GM23338 (cell line): Measurements from ENCODE around the gene CRYM. TPM values are rescaled to one million over a fixed set of nuclear protein-coding genes. Genes with fewer than 3 reads are reported as not detected.

ENCODE experiments used
- ATAC-seq: fragments of 200-7000 bp; cut with Tn5 transposase; 3 replicates; pipeline ENCODE4 v1.9.1; 2020
- DNase-seq: peaks from one replicate; pipeline ENCODE4 v3.0.0-alpha.2; 2015; ENCODE audit warnings: low spot score
- H2AFZ ChIP-seq: fragments of 200-600 bp; sonication (generic); 2 replicates; pipeline ENCODE4 v1.8.0; 2016; ENCODE audit warnings: antibody characterized with exemption, mild to moderate bottlenecking, moderate library complexity
- H3F3A ChIP-seq: fragments of 200-600 bp; sonication (generic); replicated peaks from 2 replicates; pipeline ENCODE4 v1.8.0; 2017; ENCODE audit warnings: antibody characterized with exemption, mixed run types, low read depth
- H3K27ac ChIP-seq: fragments of 200-600 bp; sonication (generic); 2 replicates; pipeline ENCODE4 v1.6.1; 2016; ENCODE audit warnings: low read depth
- H3K27me3 ChIP-seq: fragments of 200-600 bp; sonication (generic); 2 replicates; pipeline ENCODE4 v1.8.0; 2016; ENCODE audit warnings: mild to moderate bottlenecking, mixed run types, moderate library complexity; ENCODE audit not compliant: insufficient read depth
- H3K36me3 ChIP-seq: fragments of 200-600 bp; sonication (generic); 2 replicates; pipeline ENCODE4 v1.8.0; 2016; ENCODE audit warnings: mild to moderate bottlenecking; ENCODE audit not compliant: insufficient read depth
- H3K4me1 ChIP-seq: fragments of 200-600 bp; sonication (generic); 2 replicates; pipeline ENCODE4 v1.8.0; 2016; ENCODE audit warnings: mild to moderate bottlenecking, moderate library complexity; ENCODE audit not compliant: insufficient read depth
- H3K4me2 ChIP-seq: fragments of 200-600 bp; sonication (generic); 2 replicates; pipeline ENCODE4 v1.7.1; 2017; ENCODE audit warnings: mixed run types
- H3K4me3 ChIP-seq: fragments of 200-600 bp; sonication (generic); 2 replicates; pipeline ENCODE4 v1.6.1; 2016; ENCODE audit warnings: mixed run types
- H3K79me2 ChIP-seq: fragments of 200-600 bp; sonication (generic); replicated peaks from 2 replicates; pipeline ENCODE4 v1.8.0; 2017; ENCODE audit warnings: mild to moderate bottlenecking; ENCODE audit not compliant: insufficient read depth
- H3K9me2 ChIP-seq: fragments of 200-600 bp; sonication (generic); 2 replicates; pipeline ENCODE4 v1.8.0; 2017; ENCODE audit not compliant: insufficient read depth
- H4K20me1 ChIP-seq: fragments of 200-600 bp; sonication (generic); replicated peaks from 2 replicates; pipeline ENCODE4 v1.8.0; 2017; ENCODE audit warnings: mild to moderate bottlenecking; ENCODE audit not compliant: insufficient read depth
- H3K27ac Mint-ChIP-seq: 2 replicates; pipeline ENCODE4 v1.8.0; 2020; ENCODE audit warnings: inconsistent platforms, mild to moderate bottlenecking, moderate library complexity, mixed read lengths
- H3K27me3 Mint-ChIP-seq: 3 replicates; pipeline ENCODE4 v1.8.0; 2022; ENCODE audit warnings: low read depth, mild to moderate bottlenecking, moderate library complexity, mixed read lengths, inconsistent platforms; ENCODE audit not compliant: insufficient read depth, poor library complexity
- H3K36me3 Mint-ChIP-seq: 3 replicates; pipeline ENCODE4 v1.8.0; 2021; ENCODE audit warnings: low read depth, mild to moderate bottlenecking, inconsistent platforms, moderate library complexity, mixed read lengths
- H3K4me1 Mint-ChIP-seq: 3 replicates; pipeline ENCODE4 v1.8.0; 2020; ENCODE audit warnings: mild to moderate bottlenecking, inconsistent platforms, mixed read lengths
- H3K4me3 Mint-ChIP-seq: 3 replicates; pipeline ENCODE4 v1.8.0; 2021; ENCODE audit warnings: moderate library complexity, mild to moderate bottlenecking, inconsistent platforms, mixed read lengths
- H3K9me3 Mint-ChIP-seq: 3 replicates; pipeline ENCODE4 v1.8.0; 2020; ENCODE audit warnings: moderate library complexity, mild to moderate bottlenecking, inconsistent platforms, mixed read lengths
- CREB1 ChIP-seq: fragments of 250-450 bp; sonication (Bioruptor Pico); IDR thresholded peaks from 2 replicates; pipeline ENCODE4 v1.5.0; 2020; ENCODE audit warnings: low read depth, mild to moderate bottlenecking, moderate library complexity
- EZH2 ChIP-seq: fragments of 200-600 bp; sonication (generic); IDR thresholded peaks from one replicate; pipeline ENCODE4 v1.8.0; 2017; ENCODE audit warnings: antibody characterized with exemption, mild to moderate bottlenecking, low read depth; ENCODE audit not compliant: unreplicated experiment
- EZH2phosphoT487 ChIP-seq: fragments of 200-600 bp; sonication (generic); IDR thresholded peaks from one replicate; pipeline ENCODE4 v1.8.1; 2018; ENCODE audit warnings: antibody characterized with exemption; ENCODE audit not compliant: unreplicated experiment
- JUNB ChIP-seq: IDR thresholded peaks from one replicate; pipeline ENCODE4 v1.6.1; 2016; ENCODE audit warnings: antibody characterized with exemption; ENCODE audit not compliant: unreplicated experiment
- NANOG ChIP-seq: IDR thresholded peaks from 2 replicates; pipeline ENCODE4 v1.6.1; 2016; ENCODE audit warnings: antibody characterized with exemption, borderline replicate concordance
- POLR2AphosphoS5 ChIP-seq: IDR thresholded peaks from 2 replicates; pipeline ENCODE4 v1.6.1; 2016; ENCODE audit warnings: antibody characterized with exemption, low read depth
- STAT1 ChIP-seq: IDR thresholded peaks from one replicate; pipeline ENCODE4 v1.6.1; 2016; ENCODE audit warnings: antibody characterized with exemption; ENCODE audit not compliant: unreplicated experiment
- ZNF114 ChIP-seq: fragments of 250-450 bp; sonication (Bioruptor Pico); IDR thresholded peaks from 2 replicates; pipeline ENCODE4 v1.5.0; 2020; ENCODE audit warnings: mild to moderate bottlenecking, moderate library complexity
- ZNF331 ChIP-seq: fragments of 250-450 bp; sonication (Bioruptor Pico); IDR thresholded peaks from 2 replicates; pipeline ENCODE4 v1.5.0; 2020; ENCODE audit warnings: low read depth, mild to moderate bottlenecking, moderate library complexity
- polyA plus RNA-seq: library from polyadenylated mRNA; unstranded; fragments of >200 nt; fragmentation: Nextera tagmentation; extraction: Ambion mirVana; gene quantifications from 2 replicates; pipeline ENCODE4 v1.2.1, GENCODE V29; 2016
- total RNA-seq: library from RNA; depleted of rRNA; stranded (reverse); fragments of >200 nt; shearing (Covaris generic); gene quantifications from 2 replicates; pipeline ENCODE4 v1.2.3, GENCODE V29; 2014
- TF ChIP-seq, protein P1 (sequence below): fragments of 250-450 bp; sonication (Bioruptor Pico); IDR thresholded peaks from 2 replicates; pipeline ENCODE4 v1.5.0; 2020; ENCODE audit warnings: mild to moderate bottlenecking, moderate library complexity
- TF ChIP-seq, protein P2 (sequence below): IDR thresholded peaks from one replicate; pipeline ENCODE4 v1.6.1; 2018; ENCODE audit warnings: antibody characterized with exemption; ENCODE audit not compliant: unreplicated experiment
- TF ChIP-seq, protein P3 (sequence below): IDR thresholded peaks from 2 replicates; pipeline ENCODE4 v1.6.1; 2016; ENCODE audit warnings: antibody characterized with exemption
- TF ChIP-seq, protein P4 (sequence below), 2 experiments: fragments of 200-600 bp in 1 of 2; sonication (generic) in 1 of 2; conservative IDR thresholded peaks; 2 replicates each; pipeline versions ENCODE4 v1.5.1 to v1.6.1; 2016 to 2017; ENCODE audit warnings: antibody characterized with exemption in 2 of 2, low read depth in 2 of 2, mild to moderate bottlenecking in 2 of 2, moderate library complexity in 1 of 2

The CRYM gene
- total and polyA plus RNA-seq, 2 experiments from 2014 or later, result 15.2 to 18.0 TPM

DNA sequence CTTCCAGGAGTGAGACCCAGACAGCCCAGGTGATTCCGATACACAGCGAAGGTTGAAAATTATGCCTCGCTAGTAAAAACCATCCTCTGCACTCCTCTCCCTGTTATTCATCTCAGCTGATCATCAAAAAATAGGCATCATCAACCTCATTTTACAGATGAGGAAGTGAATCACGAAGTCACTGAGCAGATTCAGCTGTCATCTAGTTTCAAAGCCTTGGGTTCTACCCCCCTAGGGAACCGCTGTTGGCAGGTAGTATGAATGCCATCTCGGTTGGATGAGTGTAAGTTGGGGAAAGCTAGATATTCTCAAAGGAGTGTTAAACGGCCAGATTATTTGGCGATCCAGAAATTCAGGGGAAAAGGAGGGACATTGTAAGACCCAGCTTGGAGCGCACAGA, 2.0 kb downstream of the CRYM start:
- H3K4me1 Mint-ChIP-seq, result peaks cover 19% of the 10 kb centered on the region
- Histone ChIP-seq H3K27me3 (peaks cover 18% of the 10 kb centered on the region; the same call in 1 of the 2 replicates), H3K36me3 (no peaks in the 10 kb centered on the region), H3K4me2 (no peak overlapping the region), H4K20me1 (no peaks in the 10 kb centered on the region; the same call in 1 of the 2 replicates), H2AFZ (no peak overlapping the region), H3K27ac (no peak overlapping the region), H3K4me1 (peaks cover 17% of the 10 kb centered on the region; the same call in 1 of the 2 replicates), H3K79me2 (no peaks in the 10 kb centered on the region), H3K9me2 (no peaks in the 10 kb centered on the region), H3F3A (no peaks in the 10 kb centered on the region), H3K4me3 (no peak overlapping the region)
- H3K36me3 Mint-ChIP-seq, result no peaks in the 10 kb centered on the region
- no peak overlapping the region for H3K4me3 Mint-ChIP-seq
- no peak overlapping the region for H3K27ac Mint-ChIP-seq
- DNase-seq (no peak), ATAC-seq (no peak)
- TF ChIP-seq ZNF114 (CRISPR knock-in tag), result no peak
- TF ChIP-seq, protein P1, sequence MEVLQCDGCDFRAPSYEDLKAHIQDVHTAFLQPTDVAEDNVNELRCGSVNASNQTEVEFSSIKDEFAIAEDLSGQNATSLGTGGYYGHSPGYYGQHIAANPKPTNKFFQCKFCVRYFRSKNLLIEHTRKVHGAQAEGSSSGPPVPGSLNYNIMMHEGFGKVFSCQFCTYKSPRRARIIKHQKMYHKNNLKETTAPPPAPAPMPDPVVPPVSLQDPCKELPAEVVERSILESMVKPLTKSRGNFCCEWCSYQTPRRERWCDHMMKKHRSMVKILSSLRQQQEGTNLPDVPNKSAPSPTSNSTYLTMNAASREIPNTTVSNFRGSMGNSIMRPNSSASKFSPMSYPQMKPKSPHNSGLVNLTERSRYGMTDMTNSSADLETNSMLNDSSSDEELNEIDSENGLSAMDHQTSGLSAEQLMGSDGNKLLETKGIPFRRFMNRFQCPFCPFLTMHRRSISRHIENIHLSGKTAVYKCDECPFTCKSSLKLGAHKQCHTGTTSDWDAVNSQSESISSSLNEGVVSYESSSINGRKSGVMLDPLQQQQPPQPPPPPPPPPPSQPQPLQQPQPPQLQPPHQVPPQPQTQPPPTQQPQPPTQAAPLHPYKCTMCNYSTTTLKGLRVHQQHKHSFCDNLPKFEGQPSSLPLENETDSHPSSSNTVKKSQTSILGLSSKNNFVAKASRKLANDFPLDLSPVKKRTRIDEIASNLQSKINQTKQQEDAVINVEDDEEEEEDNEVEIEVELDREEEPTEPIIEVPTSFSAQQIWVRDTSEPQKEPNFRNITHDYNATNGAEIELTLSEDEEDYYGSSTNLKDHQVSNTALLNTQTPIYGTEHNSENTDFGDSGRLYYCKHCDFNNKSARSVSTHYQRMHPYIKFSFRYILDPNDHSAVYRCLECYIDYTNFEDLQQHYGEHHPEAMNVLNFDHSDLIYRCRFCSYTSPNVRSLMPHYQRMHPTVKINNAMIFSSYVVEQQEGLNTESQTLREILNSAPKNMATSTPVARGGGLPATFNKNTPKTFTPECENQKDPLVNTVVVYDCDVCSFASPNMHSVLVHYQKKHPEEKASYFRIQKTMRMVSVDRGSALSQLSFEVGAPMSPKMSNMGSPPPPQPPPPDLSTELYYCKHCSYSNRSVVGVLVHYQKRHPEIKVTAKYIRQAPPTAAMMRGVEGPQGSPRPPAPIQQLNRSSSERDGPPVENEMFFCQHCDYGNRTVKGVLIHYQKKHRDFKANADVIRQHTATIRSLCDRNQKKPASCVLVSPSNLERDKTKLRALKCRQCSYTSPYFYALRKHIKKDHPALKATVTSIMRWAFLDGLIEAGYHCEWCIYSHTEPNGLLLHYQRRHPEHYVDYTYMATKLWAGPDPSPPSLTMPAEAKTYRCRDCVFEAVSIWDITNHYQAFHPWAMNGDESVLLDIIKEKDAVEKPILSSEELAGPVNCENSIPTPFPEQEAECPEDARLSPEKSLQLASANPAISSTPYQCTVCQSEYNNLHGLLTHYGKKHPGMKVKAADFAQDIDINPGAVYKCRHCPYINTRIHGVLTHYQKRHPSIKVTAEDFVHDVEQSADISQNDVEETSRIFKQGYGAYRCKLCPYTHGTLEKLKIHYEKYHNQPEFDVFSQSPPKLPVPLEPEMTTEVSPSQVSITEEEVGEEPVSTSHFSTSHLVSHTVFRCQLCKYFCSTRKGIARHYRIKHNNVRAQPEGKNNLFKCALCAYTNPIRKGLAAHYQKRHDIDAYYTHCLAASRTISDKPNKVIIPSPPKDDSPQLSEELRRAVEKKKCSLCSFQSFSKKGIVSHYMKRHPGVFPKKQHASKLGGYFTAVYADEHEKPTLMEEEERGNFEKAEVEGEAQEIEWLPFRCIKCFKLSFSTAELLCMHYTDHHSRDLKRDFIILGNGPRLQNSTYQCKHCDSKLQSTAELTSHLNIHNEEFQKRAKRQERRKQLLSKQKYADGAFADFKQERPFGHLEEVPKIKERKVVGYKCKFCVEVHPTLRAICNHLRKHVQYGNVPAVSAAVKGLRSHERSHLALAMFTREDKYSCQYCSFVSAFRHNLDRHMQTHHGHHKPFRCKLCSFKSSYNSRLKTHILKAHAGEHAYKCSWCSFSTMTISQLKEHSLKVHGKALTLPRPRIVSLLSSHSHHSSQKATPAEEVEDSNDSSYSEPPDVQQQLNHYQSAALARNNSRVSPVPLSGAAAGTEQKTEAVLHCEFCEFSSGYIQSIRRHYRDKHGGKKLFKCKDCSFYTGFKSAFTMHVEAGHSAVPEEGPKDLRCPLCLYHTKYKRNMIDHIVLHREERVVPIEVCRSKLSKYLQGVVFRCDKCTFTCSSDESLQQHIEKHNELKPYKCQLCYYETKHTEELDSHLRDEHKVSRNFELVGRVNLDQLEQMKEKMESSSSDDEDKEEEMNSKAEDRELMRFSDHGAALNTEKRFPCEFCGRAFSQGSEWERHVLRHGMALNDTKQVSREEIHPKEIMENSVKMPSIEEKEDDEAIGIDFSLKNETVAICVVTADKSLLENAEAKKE (CRISPR knock-in tag), result no peak
- TF ChIP-seq, protein P2, sequence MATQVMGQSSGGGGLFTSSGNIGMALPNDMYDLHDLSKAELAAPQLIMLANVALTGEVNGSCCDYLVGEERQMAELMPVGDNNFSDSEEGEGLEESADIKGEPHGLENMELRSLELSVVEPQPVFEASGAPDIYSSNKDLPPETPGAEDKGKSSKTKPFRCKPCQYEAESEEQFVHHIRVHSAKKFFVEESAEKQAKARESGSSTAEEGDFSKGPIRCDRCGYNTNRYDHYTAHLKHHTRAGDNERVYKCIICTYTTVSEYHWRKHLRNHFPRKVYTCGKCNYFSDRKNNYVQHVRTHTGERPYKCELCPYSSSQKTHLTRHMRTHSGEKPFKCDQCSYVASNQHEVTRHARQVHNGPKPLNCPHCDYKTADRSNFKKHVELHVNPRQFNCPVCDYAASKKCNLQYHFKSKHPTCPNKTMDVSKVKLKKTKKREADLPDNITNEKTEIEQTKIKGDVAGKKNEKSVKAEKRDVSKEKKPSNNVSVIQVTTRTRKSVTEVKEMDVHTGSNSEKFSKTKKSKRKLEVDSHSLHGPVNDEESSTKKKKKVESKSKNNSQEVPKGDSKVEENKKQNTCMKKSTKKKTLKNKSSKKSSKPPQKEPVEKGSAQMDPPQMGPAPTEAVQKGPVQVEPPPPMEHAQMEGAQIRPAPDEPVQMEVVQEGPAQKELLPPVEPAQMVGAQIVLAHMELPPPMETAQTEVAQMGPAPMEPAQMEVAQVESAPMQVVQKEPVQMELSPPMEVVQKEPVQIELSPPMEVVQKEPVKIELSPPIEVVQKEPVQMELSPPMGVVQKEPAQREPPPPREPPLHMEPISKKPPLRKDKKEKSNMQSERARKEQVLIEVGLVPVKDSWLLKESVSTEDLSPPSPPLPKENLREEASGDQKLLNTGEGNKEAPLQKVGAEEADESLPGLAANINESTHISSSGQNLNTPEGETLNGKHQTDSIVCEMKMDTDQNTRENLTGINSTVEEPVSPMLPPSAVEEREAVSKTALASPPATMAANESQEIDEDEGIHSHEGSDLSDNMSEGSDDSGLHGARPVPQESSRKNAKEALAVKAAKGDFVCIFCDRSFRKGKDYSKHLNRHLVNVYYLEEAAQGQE, result no peak
- TF ChIP-seq ZNF331 (CRISPR knock-in tag), result no peak
- no peak for TF ChIP-seq STAT1
- TF ChIP-seq EZH2phosphoT487, result no peak
- TF ChIP-seq EZH2, result no peak
- no peak for TF ChIP-seq POLR2AphosphoS5
- TF ChIP-seq CREB1 (CRISPR knock-in tag), result no peak
- no peak for TF ChIP-seq NANOG
- TF ChIP-seq, protein P3, sequence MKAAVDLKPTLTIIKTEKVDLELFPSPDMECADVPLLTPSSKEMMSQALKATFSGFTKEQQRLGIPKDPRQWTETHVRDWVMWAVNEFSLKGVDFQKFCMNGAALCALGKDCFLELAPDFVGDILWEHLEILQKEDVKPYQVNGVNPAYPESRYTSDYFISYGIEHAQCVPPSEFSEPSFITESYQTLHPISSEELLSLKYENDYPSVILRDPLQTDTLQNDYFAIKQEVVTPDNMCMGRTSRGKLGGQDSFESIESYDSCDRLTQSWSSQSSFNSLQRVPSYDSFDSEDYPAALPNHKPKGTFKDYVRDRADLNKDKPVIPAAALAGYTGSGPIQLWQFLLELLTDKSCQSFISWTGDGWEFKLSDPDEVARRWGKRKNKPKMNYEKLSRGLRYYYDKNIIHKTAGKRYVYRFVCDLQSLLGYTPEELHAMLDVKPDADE, result no peak
- no peak for TF ChIP-seq JUNB
- TF ChIP-seq, protein P4, sequence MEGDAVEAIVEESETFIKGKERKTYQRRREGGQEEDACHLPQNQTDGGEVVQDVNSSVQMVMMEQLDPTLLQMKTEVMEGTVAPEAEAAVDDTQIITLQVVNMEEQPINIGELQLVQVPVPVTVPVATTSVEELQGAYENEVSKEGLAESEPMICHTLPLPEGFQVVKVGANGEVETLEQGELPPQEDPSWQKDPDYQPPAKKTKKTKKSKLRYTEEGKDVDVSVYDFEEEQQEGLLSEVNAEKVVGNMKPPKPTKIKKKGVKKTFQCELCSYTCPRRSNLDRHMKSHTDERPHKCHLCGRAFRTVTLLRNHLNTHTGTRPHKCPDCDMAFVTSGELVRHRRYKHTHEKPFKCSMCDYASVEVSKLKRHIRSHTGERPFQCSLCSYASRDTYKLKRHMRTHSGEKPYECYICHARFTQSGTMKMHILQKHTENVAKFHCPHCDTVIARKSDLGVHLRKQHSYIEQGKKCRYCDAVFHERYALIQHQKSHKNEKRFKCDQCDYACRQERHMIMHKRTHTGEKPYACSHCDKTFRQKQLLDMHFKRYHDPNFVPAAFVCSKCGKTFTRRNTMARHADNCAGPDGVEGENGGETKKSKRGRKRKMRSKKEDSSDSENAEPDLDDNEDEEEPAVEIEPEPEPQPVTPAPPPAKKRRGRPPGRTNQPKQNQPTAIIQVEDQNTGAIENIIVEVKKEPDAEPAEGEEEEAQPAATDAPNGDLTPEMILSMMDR (conservative IDR thresholded peaks at IDR 0.05; ENCODE audit: low read depth in 2 of 2), result no peak
- no peaks in the 10 kb centered on the region for H3K9me3 Mint-ChIP-seq
- H3K27me3 Mint-ChIP-seq, result peaks cover 9% of the 10 kb centered on the region
